Measurements from ENCODE around the gene RAC2.
"Not testable (repeated sequence)": the region's sequence is repeated elsewhere in the genome, so short reads cannot be mapped to it uniquely, and the experiment has no call there.

RAC2 gene

GRCh38 chr22:37237371-37238268, 6.4 kb downstream of the RAC2 start:
- no peaks in the 10 kb centered on the region for H3K36me3 ChIP-seq (ENCODE audit: control insufficient read depth, low read depth, low read length)
- H3K4me3 ChIP-seq (ENCODE audit: low read length), result no peak overlapping the region
- no peak overlapping the region for H3K27ac ChIP-seq (ENCODE audit: low read length)
- no peaks in the 10 kb centered on the region for H3K27me3 ChIP-seq (ENCODE audit: control insufficient read depth, insufficient read depth, low read length)
- H3K4me1 ChIP-seq (ENCODE audit: control insufficient read depth, low read depth, low read length), result no peaks in the 10 kb centered on the region
- H3K9ac ChIP-seq (ENCODE audit: low read length), result no peak overlapping the region
- H3K9me3 ChIP-seq (ENCODE audit: control insufficient read depth, low read depth, low read length), result no peaks in the 10 kb centered on the region

DNA sequence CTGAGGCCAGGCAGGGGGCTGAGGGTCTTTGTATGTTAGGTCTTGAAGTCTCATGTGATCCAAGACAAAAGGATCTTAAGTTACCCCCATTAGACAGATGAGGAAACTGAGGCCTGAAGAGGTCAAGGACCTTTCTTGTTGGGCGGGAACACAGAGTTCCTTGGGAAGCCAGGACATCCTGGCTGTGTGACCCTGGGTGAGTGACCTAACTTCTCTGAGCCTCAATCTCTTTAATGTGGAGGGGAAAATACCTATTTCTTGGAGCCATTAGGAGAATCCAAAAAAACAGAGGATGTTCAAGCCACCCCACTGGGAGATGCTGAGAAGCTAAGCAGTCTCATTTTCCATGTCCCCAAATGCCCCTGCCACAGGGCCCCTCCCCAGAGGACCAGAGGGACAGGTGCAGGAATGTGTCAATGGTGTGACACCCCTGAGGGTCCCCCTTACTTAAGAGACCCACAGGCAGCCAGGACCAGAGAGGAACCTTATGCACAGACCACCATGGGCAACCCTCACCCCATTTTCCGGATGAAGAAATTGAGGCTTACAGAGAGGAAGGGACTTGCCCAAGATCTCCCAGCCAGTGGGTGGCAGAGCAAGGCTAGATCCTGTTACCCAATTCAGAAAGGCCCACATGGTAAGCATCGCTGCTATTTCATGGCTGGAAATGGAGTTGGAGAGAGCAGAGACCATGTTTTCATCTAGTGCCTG, 8.0 kb downstream of the RAC2 start:
- Histone ChIP-seq H3K9ac (ENCODE audit: low read length) (no peak overlapping the region), H3K9me3 (ENCODE audit: control insufficient read depth, low read depth, low read length) (no peaks in the 10 kb centered on the region), H3K27ac (ENCODE audit: low read length) (no peak overlapping the region), H3K4me1 (ENCODE audit: control insufficient read depth, low read depth, low read length) (no peaks in the 10 kb centered on the region), H3K4me3 (ENCODE audit: low read length) (no peak overlapping the region), H3K36me3 (ENCODE audit: control insufficient read depth, low read depth, low read length) (no peaks in the 10 kb centered on the region), H3K27me3 (ENCODE audit: control insufficient read depth, insufficient read depth, low read length) (no peaks in the 10 kb centered on the region)

DNA sequence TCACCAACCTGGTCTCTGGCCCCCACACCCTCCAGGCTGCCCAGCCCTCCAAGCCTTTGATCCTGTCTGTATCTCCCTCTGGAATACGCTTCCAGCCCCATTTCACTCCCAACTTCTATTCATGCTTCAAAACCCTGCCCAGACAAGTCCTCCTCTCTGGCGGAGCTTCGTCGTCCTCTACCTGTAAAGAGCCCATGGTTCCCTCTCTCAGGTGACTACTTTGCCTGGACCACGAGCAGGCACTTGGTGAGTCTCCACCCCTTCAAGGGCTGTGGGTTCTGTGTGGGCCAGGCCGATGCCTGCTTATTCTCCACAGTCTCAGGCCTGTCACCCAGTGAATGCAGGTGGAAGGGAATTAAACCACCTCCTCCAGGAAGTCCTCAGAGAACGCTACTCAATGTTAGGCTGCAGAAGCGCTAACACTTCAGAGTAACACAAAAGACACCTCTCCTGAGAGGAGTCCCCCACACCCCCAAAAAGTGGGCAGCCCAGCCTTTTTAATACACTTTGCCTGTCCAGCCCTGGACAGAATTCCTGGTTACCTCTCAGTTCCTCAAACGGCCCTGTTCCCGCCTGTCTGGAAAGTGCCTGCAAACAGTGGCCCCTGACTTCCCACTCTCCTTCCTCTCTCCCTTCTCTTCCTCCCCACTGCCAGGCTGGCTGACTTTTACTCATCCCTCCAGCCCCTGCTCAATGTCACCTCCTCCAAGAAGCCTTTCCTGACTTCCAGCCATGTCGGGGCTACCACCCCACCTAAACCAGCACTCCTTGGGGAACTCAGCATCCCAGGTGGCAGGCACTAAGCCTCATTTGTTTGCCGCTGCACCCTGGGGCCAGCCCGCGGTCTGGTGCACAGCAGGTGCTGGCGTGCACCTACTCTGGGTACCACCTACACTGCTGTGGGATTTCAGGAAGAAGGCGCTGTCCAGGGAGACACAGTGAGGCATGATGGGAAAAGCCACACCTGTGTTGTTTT, 9.0 kb downstream of the RAC2 start:
- no peak overlapping the region for H3K27ac ChIP-seq (ENCODE audit: low read length)
- no peak overlapping the region for H3K4me3 ChIP-seq (ENCODE audit: low read length)
- no peaks in the 10 kb centered on the region for H3K27me3 ChIP-seq (ENCODE audit: control insufficient read depth, insufficient read depth, low read length)
- H3K4me1 ChIP-seq (ENCODE audit: control insufficient read depth, low read depth, low read length), result no peaks in the 10 kb centered on the region
- H3K9me3 ChIP-seq (ENCODE audit: control insufficient read depth, low read depth, low read length), result no peaks in the 10 kb centered on the region
- H3K36me3 ChIP-seq (ENCODE audit: control insufficient read depth, low read depth, low read length), result no peaks in the 10 kb centered on the region
- H3K9ac ChIP-seq (ENCODE audit: low read length), result no peak overlapping the region

GRCh38 chr22:37233751-37234631, 10.1 kb downstream of the RAC2 start:
- Histone ChIP-seq H3K9ac (ENCODE audit: low read length) (no peak overlapping the region), H3K9me3 (ENCODE audit: control insufficient read depth, low read depth, low read length) (no peaks in the 10 kb centered on the region), H3K36me3 (ENCODE audit: control insufficient read depth, low read depth, low read length) (no peaks in the 10 kb centered on the region), H3K27me3 (ENCODE audit: control insufficient read depth, insufficient read depth, low read length) (no peaks in the 10 kb centered on the region), H3K4me3 (ENCODE audit: low read length) (no peak overlapping the region), H3K27ac (ENCODE audit: low read length) (no peak overlapping the region), H3K4me1 (ENCODE audit: control insufficient read depth, low read depth, low read length) (no peaks in the 10 kb centered on the region)

DNA sequence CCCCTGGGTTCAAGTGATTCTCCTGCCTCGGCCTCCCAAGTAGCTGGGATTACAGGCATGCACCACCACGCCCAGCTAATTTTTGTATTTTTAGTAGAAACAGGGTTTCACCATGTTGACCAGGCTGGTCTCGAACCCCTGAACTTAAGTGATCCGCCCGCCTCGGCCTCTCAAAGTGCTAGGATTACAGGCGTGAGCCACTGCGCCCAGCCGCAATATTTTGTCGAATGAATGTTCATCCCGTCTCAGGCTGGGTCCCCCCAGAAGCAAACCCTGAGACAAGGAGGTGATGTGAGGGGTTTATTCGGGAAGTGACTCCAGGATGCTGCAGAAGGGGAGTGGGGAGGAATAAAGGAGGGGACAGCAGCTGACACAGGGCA, 10.7 kb downstream of the RAC2 start:
- H3K9ac ChIP-seq (ENCODE audit: low read length); H3K27ac ChIP-seq (ENCODE audit: low read length); H3K36me3 ChIP-seq (ENCODE audit: control insufficient read depth, low read depth, low read length); H3K4me3 ChIP-seq (ENCODE audit: low read length); H3K27me3 ChIP-seq (ENCODE audit: control insufficient read depth, insufficient read depth, low read length); H3K9me3 ChIP-seq (ENCODE audit: control insufficient read depth, low read depth, low read length); H3K4me1 ChIP-seq (ENCODE audit: control insufficient read depth, low read depth, low read length): not testable (repeated sequence)

DNA sequence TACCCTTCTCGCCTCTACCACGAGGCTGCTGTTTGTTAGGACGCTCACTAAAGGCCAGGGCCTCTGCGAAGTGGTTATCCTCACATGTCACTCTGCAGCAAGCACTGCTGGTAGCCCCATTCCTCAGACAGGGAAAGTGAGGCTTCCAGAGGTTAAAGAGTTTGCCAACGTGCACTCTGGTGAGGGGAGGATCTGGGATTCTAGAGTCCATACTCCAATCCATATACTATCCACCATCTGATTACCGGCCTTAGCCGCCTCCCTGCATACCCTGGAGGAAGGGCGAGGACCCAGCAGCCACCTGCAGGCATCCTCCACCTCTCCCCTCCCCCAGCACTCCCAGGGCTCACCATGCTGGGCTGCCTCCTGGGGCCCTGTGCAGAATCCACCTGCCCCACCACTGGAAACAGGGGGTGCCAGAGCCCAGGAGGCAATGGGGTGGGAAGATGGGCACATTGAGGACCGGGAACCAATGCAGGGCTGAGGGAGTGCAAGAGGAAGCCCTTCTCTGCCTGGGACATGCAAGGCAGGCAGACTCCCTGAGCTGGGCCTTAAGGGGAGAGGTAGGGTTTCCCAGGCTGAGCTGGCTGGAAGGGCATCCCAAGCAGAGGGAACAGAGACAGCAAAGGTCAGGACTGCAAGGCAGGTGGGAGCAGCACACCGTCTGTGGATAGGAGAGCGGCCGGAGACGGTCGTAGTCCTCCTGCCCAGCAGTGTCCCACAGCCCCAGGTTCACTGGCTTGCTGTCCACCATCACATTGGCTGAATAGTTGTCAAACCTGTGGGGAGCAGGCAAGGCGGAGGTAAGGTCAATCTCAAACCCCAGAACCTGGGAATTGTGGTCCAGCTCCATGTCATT, 11.7 kb downstream of the RAC2 start:
- Histone ChIP-seq H3K36me3 (ENCODE audit: control insufficient read depth, low read depth, low read length) (no peaks in the 10 kb centered on the region), H3K27ac (ENCODE audit: low read length) (no peak overlapping the region), H3K9me3 (ENCODE audit: control insufficient read depth, low read depth, low read length) (no peaks in the 10 kb centered on the region), H3K27me3 (ENCODE audit: control insufficient read depth, insufficient read depth, low read length) (no peaks in the 10 kb centered on the region), H3K9ac (ENCODE audit: low read length) (no peak overlapping the region), H3K4me3 (ENCODE audit: low read length) (no peak overlapping the region), H3K4me1 (ENCODE audit: control insufficient read depth, low read depth, low read length) (no peaks in the 10 kb centered on the region)

- Histone ChIP-seq H3K27ac (ENCODE audit: low read length) (no peak overlapping the region), H3K4me1 (ENCODE audit: control insufficient read depth, low read depth, low read length) (no peaks in the 10 kb centered on the region), H3K36me3 (ENCODE audit: control insufficient read depth, low read depth, low read length) (no peaks in the 10 kb centered on the region), H3K4me3 (ENCODE audit: low read length) (no peak overlapping the region), H3K9ac (ENCODE audit: low read length) (no peak overlapping the region), H3K27me3 (ENCODE audit: control insufficient read depth, insufficient read depth, low read length) (no peaks in the 10 kb centered on the region), H3K9me3 (ENCODE audit: control insufficient read depth, low read depth, low read length) (no peaks in the 10 kb centered on the region)
Measured at GRCh38 chr22:37231406-37232139, 12.5 kb downstream of the RAC2 start.

DNA sequence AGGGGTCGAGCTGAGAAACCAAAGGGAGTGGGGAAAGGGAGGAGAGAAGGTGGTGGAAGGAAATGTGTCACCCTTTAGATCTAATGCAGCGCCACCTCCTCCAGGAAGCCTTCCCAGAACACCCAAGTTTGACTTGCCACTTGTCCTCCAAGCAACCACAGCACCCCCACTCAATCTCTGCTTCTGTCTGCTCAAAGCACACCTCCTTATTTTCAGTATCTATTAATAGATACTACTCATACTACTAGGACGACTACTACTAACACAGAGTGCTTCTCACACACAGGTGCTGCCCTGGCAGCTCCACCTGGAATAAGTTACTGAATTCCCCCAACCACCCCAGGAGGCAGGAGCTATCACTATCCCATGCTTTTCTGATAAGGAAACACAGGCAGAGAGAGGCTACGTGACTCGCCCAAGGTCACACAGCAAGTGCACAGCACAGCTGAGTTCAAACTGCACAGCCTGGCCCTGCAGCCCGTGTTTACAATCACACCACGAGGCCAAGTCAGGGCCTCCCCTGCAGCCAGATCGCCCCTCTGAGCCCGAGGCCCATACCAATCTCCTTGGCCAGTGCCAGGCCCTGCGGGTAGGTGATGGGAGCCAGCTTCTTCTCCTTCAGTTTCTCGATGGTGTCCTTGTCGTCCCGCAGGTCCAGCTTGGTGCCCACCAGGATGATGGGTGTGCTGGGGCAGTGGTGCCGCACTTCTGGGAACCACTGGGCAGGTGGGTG, 13.2 kb downstream of the RAC2 start:
- H3K4me1 ChIP-seq (ENCODE audit: control insufficient read depth, low read depth, low read length), result no peaks in the 10 kb centered on the region
- no peaks in the 10 kb centered on the region for H3K9me3 ChIP-seq (ENCODE audit: control insufficient read depth, low read depth, low read length)
- H3K9ac ChIP-seq (ENCODE audit: low read length), result no peak overlapping the region
- H3K36me3 ChIP-seq (ENCODE audit: control insufficient read depth, low read depth, low read length), result no peaks in the 10 kb centered on the region
- H3K4me3 ChIP-seq (ENCODE audit: low read length), result no peak overlapping the region
- no peak overlapping the region for H3K27ac ChIP-seq (ENCODE audit: low read length)
- no peaks in the 10 kb centered on the region for H3K27me3 ChIP-seq (ENCODE audit: control insufficient read depth, insufficient read depth, low read length)

- Histone ChIP-seq H3K9ac (ENCODE audit: low read length) (no peak overlapping the region), H3K36me3 (ENCODE audit: control insufficient read depth, low read depth, low read length) (no peaks in the 10 kb centered on the region), H3K4me3 (ENCODE audit: low read length) (no peak overlapping the region), H3K9me3 (ENCODE audit: control insufficient read depth, low read depth, low read length) (no peaks in the 10 kb centered on the region), H3K27me3 (ENCODE audit: control insufficient read depth, insufficient read depth, low read length) (no peaks in the 10 kb centered on the region), H3K4me1 (ENCODE audit: control insufficient read depth, low read depth, low read length) (no peaks in the 10 kb centered on the region), H3K27ac (ENCODE audit: low read length) (no peak overlapping the region)
Measured at GRCh38 chr22:37229805-37230672, 14.0 kb downstream of the RAC2 start.
